ENCODE results near the gene CBX1. TPM values are rescaled to one million over a fixed set of nuclear protein-coding genes. Genes with fewer than 3 reads are reported as not detected.

Gene CBX1
- total and polyA plus RNA-seq, 2 of the 13 experiments (the other 11 are each of a cell fraction or from before 2014, with no cell fraction given), result 17.8 to 108 TPM

- TF ChIP-seq ZMAT3 (CRISPR knock-in tag; conservative IDR thresholded peaks at IDR 0.05) (peak; percentile 67; the same call in 1 of the 2 replicates), NFKBIZ (CRISPR knock-in tag; IDR thresholded peaks at IDR 0.05) (no peak), KAT8 (CRISPR knock-in tag; IDR thresholded peaks at IDR 0.05) (no peak; the same call in 1 of the 2 replicates), SCMH1 (CRISPR knock-in tag; IDR thresholded peaks at IDR 0.05; ENCODE audit: borderline replicate concordance) (no peak), ZNF781 (CRISPR knock-in tag; IDR thresholded peaks at IDR 0.05; ENCODE audit: borderline replicate concordance, not compliant biosample characterization) (peak; percentile 88), PAF1 (CRISPR knock-in tag; IDR thresholded peaks at IDR 0.05) (no peak), ZNF678 (CRISPR knock-in tag; IDR thresholded peaks at IDR 0.05) (0 out of 2 replicates have a peak, but pooled peaks have one; percentile 83), PBX2 (CRISPR knock-in tag; IDR thresholded peaks at IDR 0.05) (peak; percentile 99), NR2F6 (IDR thresholded peaks at IDR 0.05) (no peak), NR2F6 (CRISPR knock-in tag; IDR thresholded peaks at IDR 0.05) (peak; percentile 23; the same call in 1 of the 2 replicates), ZNF407 (CRISPR knock-in tag; IDR thresholded peaks at IDR 0.05; ENCODE audit: not compliant biosample characterization) (no peak), ZSCAN12 (CRISPR knock-in tag; IDR thresholded peaks at IDR 0.05) (peak; percentile 97), ZBTB10 (CRISPR knock-in tag; IDR thresholded peaks at IDR 0.05; ENCODE audit: borderline replicate concordance) (no peak; the same call in 1 of the 2 replicates), ZNF367 (CRISPR knock-in tag; IDR thresholded peaks at IDR 0.05; ENCODE audit: borderline replicate concordance) (0 out of 2 replicates have a peak, but pooled peaks have one; percentile 81), ZNF709 (CRISPR knock-in tag; IDR thresholded peaks at IDR 0.05) (peak; percentile 73; the same call in 1 of the 2 replicates), SRY (CRISPR knock-in tag; IDR thresholded peaks at IDR 0.05) (peak; percentile 85; the same call in 1 of the 2 replicates)
- TF ChIP-seq, protein P1, sequence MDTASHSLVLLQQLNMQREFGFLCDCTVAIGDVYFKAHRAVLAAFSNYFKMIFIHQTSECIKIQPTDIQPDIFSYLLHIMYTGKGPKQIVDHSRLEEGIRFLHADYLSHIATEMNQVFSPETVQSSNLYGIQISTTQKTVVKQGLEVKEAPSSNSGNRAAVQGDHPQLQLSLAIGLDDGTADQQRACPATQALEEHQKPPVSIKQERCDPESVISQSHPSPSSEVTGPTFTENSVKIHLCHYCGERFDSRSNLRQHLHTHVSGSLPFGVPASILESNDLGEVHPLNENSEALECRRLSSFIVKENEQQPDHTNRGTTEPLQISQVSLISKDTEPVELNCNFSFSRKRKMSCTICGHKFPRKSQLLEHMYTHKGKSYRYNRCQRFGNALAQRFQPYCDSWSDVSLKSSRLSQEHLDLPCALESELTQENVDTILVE (CRISPR knock-in tag; IDR thresholded peaks at IDR 0.05), result no peak; the same call in 1 of the 2 replicates
Measured at GRCh38 chr17:48047741-48048383, 53.4 kb downstream of the CBX1 start, which contains the start of gene NFE2L1 (continued).
